ENCODE results near the gene H2AZ2.
A peak's percentile ranks its signal among the peaks of the same experiment; 100 is the strongest.
"Not testable (repeated sequence)": the region's sequence is repeated elsewhere in the genome, so short reads cannot be mapped to it uniquely, and the experiment has no call there.

H2AZ2 gene

GRCh38 chr7:44819292-44819691 lies 28.6 kb downstream of the H2AZ2 start:
- DNase-seq (ENCODE audit: low read depth in 2 of 2): no peak

GRCh38 chr7:44814919-44815318 lies 33.0 kb downstream of the H2AZ2 start:
- DNase-seq (ENCODE audit: low read depth in 2 of 2): no peak

GRCh38 chr7:44811571-44811970 lies 36.3 kb downstream of the H2AZ2 start:
- DNase-seq (ENCODE audit: low read depth in 2 of 2): no peak

DNA sequence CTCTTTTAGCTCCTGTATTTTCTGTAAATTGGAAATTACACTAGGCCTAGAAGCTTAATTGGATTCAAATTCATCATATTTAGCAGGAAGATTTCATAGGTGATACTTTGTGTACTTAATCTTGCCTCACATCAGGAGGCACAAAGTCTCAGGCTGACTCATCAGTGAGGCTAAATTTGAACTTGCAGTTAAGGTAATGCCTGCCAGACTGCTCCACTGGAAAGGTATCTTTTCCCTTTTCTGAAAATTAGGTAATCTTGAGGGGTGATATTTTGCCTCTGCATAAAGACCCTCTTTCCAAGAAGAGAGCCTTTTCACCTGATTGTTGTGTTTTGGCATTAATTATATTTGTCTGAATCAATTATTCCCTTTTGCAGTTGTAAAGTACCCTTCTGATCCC lies 36.8 kb downstream of the H2AZ2 start:
- DNase-seq (ENCODE audit: low read depth in 2 of 2): no peak

- no peak for DNase-seq (ENCODE audit: low read depth in 2 of 2)
These were observed 38.9 kb downstream of the H2AZ2 start for GRCh38 chr7:44808914-44809393.

- DNase-seq (ENCODE audit: low read depth in 2 of 2): no peak
These were observed 41.9 kb downstream of the H2AZ2 start for GRCh38 chr7:44805950-44806349.

- not testable (repeated sequence) for DNase-seq (ENCODE audit: low read depth in 2 of 2)
These were observed 43.9 kb downstream of the H2AZ2 start for GRCh38 chr7:44803828-44804519.

GRCh38 chr7:44802418-44803025 lies 45.4 kb downstream of the H2AZ2 start:
- no peak for DNase-seq (ENCODE audit: low read depth in 2 of 2)

GRCh38 chr7:44801890-44802289 lies 46.0 kb downstream of the H2AZ2 start:
- no peak for DNase-seq (ENCODE audit: low read depth in 2 of 2)

DNA sequence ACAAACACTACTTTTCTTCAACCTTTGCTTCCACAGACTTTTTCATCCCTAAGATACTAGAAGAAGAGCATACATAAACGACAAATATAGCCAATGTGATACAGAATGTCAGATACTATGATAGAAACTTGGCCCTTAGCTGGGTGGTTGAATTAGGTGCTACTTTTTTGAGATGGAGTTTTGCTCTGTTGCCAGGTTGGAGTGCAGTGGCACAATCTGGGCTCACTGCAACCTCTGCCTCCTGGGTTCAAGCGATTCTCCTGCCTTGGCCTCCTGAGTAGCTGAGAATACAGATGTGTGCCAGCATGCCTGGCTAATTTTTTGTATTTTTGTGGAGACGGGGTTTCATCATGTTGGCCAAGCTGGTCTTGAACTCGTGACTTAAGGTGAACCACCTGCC lies 47.9 kb downstream of the H2AZ2 start:
- DNase-seq (ENCODE audit: low read depth in 2 of 2): no peak

GRCh38 chr7:44798649-44799305 lies 49.1 kb downstream of the H2AZ2 start:
- DNase-seq (ENCODE audit: low read depth in 2 of 2): no peak

DNA sequence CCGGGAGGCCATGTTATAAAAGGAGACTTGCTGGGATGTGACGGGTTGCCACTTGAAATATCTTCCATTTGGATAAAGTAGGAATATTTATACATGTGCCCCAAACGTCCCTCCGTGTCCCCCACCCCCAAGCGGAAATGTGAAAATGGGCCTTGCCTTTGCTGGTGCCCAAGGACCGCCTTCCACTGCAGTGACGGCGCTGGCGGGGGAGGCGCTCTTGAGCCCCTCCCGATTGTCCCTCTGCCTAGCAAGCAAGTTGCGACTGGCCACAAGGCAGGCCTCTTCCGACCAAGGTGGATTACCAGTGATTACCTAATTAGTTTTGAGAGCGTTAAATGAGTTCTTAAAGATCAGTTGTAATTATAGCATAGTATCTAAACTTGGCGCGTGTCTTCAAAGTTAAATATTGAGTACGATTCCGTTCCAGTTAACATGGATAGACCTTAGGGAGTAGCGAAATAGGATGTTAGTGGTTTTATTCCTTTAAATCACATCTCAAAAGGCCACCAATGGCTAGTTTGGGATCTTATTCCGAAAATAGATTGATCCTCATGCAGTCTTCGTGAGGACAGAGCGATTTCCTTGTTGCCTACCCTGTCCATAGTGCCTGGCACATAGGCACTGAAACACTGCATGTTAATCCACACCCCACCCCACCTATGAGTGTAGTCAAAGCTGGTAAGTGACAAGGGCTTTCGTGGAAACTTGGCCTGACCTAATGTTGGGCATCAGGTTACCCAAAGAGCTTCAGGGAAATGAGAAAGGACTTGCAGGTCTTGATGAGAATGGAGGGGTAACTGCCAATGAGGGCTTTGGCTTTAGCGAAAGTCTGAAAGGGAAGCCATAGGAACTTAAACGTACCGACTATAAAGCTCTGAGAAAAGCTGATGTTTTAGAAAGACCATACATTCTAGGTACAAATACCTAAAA lies 50.3 kb downstream of the H2AZ2 start:
- DNase-seq (ENCODE audit: low read depth in 2 of 2): peak; percentile 69 to 76

DNA sequence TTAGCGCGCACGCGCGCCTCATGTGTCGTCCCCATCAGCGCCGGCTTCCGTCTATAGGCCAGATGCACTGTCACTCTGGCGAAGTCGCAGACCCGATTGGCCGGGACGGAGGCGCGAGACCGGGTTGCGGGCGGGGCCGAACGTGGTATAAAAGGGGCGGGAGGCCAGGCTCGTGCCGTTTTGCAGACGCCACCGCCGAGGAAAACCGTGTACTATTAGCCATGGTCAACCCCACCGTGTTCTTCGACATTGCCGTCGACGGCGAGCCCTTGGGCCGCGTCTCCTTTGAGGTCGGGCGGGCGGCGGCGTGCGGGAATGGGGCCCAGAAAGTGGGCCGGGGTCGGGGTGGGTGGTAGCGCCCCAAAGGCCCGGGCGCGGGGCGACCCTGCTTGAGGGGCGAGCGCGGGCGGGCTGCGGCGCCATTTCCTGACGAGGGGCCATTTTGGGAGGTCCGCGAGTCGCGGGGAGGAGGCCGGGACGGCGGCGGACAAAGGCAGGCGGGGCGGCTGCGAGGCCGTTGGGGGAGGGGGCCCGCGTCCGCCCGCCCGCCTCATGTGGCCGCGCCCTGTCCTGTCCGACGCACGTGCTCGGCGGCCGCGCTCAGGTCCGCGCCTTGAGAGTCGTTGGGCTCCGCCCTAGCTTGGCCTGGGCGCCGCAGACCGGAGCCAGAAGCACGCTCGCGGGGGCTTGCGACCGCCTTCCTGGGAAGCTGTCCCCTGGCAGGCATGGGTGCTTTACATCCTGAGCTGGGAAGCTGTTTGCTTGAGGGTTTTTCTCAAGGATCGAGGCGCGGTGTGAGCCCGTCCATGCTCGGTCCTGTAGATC lies 51.2 kb downstream of the H2AZ2 start, which contains the start of gene PPIA:
Gene PPIA (plus strand): TSS at position 178 of the 825 bp plus-strand sequence. CDS start 44 bp downstream, at position 222.
- peak; percentile 98 for DNase-seq (ENCODE audit: low read depth in 2 of 2)

- no peak for DNase-seq (ENCODE audit: low read depth in 2 of 2)
These were observed 51.8 kb downstream of the H2AZ2 start for GRCh38 chr7:44796034-44796503.

DNA sequence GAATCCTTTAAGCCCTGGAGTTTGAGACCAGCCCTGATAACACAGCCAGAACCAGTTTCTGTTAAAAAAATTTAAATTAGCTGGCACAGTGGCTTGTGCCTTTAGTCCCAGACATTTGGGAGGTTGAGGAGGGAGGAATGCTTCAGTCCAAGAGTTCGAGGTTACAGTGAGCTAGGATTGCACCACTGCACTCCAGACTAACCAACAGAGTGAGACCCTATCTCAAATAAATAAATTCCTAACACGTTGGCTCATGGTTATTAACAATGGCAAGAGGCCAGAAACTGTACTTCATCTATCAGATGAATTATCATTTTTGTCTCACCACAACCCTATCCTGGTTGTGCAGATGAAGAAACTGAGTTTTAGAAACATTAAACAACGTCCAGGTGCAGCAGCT lies 53.6 kb downstream of the H2AZ2 start:
- no peak for DNase-seq (ENCODE audit: low read depth in 2 of 2)

DNA sequence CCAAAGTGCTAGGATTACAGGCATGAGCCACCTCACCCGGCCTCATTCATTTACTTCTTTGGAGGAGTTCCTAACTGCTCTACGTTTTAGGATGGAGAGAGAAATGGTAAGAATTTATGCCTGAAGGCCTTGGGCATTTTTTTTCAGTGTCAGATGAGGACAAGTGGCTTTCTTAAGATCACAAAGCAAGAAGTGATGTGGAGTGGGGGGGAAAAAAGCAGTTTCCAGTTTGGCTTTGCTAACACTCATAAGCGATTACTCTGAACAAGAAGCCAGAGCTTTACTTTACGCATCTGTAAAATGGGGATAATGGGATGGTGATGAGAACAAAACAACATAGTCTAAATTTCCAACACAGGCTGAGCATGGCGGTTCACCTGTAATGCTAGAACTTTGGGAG lies 54.0 kb downstream of the H2AZ2 start:
- no peak for DNase-seq (ENCODE audit: low read depth in 2 of 2)

GRCh38 chr7:44791278-44792219 lies 56.3 kb downstream of the H2AZ2 start:
- DNase-seq (ENCODE audit: low read depth in 2 of 2): no peak

- DNase-seq (ENCODE audit: low read depth in 2 of 2): no peak
These were observed 57.9 kb downstream of the H2AZ2 start for GRCh38 chr7:44789990-44790389.

GRCh38 chr7:44787762-44788161 lies 60.1 kb downstream of the H2AZ2 start:
- no peak for DNase-seq (ENCODE audit: low read depth in 2 of 2)

DNA sequence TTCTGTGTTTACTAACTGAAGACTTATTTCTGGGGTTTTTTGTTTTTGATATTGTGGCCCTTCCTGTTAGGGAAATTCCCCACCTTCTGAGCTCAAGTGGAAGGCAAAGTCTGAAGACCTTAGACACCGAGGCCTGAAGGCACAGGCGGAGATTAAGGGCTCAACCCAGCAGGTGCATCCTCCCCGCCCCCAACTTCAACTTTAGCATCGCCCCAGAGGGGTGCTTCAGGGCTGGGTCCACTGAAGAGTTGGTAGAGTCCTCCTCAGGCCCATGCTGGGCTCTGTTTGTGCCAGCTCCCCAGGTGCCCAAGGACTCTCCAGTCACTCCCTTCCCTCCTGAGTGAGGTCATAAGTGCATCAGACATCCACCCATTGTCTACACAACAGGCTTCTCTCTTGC lies 60.8 kb downstream of the H2AZ2 start:
- no peak for DNase-seq (ENCODE audit: low read depth in 2 of 2)
